DND-41 (cell line): ENCODE measurements around the gene ZNRF2.

Source experiments
- ATAC-seq: fragments of 200-7000 bp; cut with Tn5 transposase; 3 replicates; pipeline ENCODE4 v1.9.1; 2021; ENCODE audit warnings: low read depth; ENCODE audit not compliant: insufficient read depth
- DNase-seq: peaks from one replicate; pipeline ENCODE4 v3.0.0-alpha.2; 2020
- H2AFZ ChIP-seq: 2 replicates; pipeline ENCODE4 v1.6.0; 2012; ENCODE audit warnings: low read depth, low read length
- H3K27ac ChIP-seq: 2 replicates; pipeline ENCODE4 v1.5.1; 2012; ENCODE audit warnings: low read length, inconsistent platforms
- H3K27me3 ChIP-seq: fragments of 200-600 bp; sonication (generic); 2 replicates; pipeline ENCODE4 v1.6.0; 2012; ENCODE audit warnings: low read length, mild to moderate bottlenecking, inconsistent platforms; ENCODE audit not compliant: insufficient read depth, poor library complexity
- H3K36me3 ChIP-seq: 2 replicates; pipeline ENCODE4 v1.5.1; 2012; ENCODE audit warnings: low read length, inconsistent platforms; ENCODE audit not compliant: insufficient read depth
- H3K4me1 ChIP-seq: 2 replicates; pipeline ENCODE4 v1.5.1; 2012; ENCODE audit warnings: mild to moderate bottlenecking, low read length; ENCODE audit not compliant: insufficient read depth
- H3K4me2 ChIP-seq: 2 replicates; pipeline ENCODE4 v1.6.0; 2012; ENCODE audit warnings: mild to moderate bottlenecking, moderate library complexity, low read length, inconsistent platforms; ENCODE audit not compliant: insufficient read depth
- H3K4me3 ChIP-seq, 2 experiments: fragments of 200-600 bp in 1 of 2; shearing (Covaris generic) in 1 of 2; 2 replicates each; pipeline ENCODE4 v1.5.1; 2012 to 2016; ENCODE audit warnings: inconsistent platforms in 2 of 2, low read length in 2 of 2, mild to moderate bottlenecking in 2 of 2, low read depth in 1 of 2, moderate library complexity in 1 of 2
- H3K79me2 ChIP-seq: 2 replicates; pipeline ENCODE4 v1.6.0; 2012; ENCODE audit warnings: low read length, inconsistent platforms; ENCODE audit not compliant: insufficient read depth
- H3K9ac ChIP-seq: 2 replicates; pipeline ENCODE4 v1.6.0; 2012; ENCODE audit warnings: low read depth, mild to moderate bottlenecking, inconsistent platforms, low read length, moderate library complexity
- H3K9me3 ChIP-seq: 2 replicates; pipeline ENCODE4 v1.5.1; 2012; ENCODE audit warnings: low read length, moderate library complexity, mild to moderate bottlenecking, inconsistent platforms; ENCODE audit not compliant: insufficient read depth, severe bottlenecking
- H4K20me1 ChIP-seq: 2 replicates; pipeline ENCODE4 v1.6.0; 2012; ENCODE audit warnings: low read length; ENCODE audit not compliant: insufficient read depth
- CTCF ChIP-seq: IDR thresholded peaks from 2 replicates; pipeline ENCODE4 v1.5.1; 2012; ENCODE audit warnings: borderline replicate concordance, low read length, moderate library complexity, mild to moderate bottlenecking; ENCODE audit not compliant: poor library complexity, severe bottlenecking; ENCODE audit errors: extremely low read depth
- EZH2 ChIP-seq: IDR thresholded peaks from 3 replicates; pipeline ENCODE4 v1.6.1; 2012; ENCODE audit warnings: borderline replicate concordance, low read depth, mild to moderate bottlenecking, moderate library complexity, low read length, inconsistent platforms; ENCODE audit not compliant: severe bottlenecking

The ZNRF2 gene

DNA sequence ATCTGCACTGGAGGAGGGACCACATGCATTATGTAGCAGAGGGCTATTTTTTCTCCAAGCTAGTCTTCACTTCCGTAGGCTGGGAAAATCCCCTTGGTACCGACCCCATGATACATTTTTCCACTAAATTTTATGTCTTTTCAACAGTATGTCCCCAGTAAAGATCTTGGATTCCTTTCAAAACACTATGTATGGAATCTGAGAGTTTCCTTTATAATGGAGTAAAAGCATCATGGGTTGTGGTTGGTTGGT lies 4.8 kb upstream of the ZNRF2 start:
- H4K20me1 ChIP-seq: no peaks in the 10 kb centered on the region
- no peak overlapping the region for H2AFZ ChIP-seq
- no peaks in the 10 kb centered on the region for H3K79me2 ChIP-seq
- no peak for TF ChIP-seq EZH2
- TF ChIP-seq CTCF: no peak
- no peaks in the 10 kb centered on the region for H3K36me3 ChIP-seq
- no peak overlapping the region for H3K9ac ChIP-seq
- H3K4me3 ChIP-seq: no peak overlapping the region
- H3K4me1 ChIP-seq: peaks cover 8% of the 10 kb centered on the region
- H3K4me2 ChIP-seq: no peak overlapping the region
- H3K9me3 ChIP-seq: no peaks in the 10 kb centered on the region
- no peak for ATAC-seq
- no peaks in the 10 kb centered on the region for H3K27me3 ChIP-seq
- DNase-seq: no peak
- H3K27ac ChIP-seq: no peak overlapping the region

GRCh38 chr7:30280631-30281030 lies 3.8 kb upstream of the ZNRF2 start:
- Histone ChIP-seq H3K27me3 (no peaks in the 10 kb centered on the region), H3K9me3 (no peaks in the 10 kb centered on the region), H3K9ac (no peak overlapping the region), H3K36me3 (no peaks in the 10 kb centered on the region; the same call in 1 of the 2 replicates), H3K4me2 (no peak overlapping the region), H2AFZ (no peak overlapping the region), H3K4me1 (peaks cover 8% of the 10 kb centered on the region), H3K79me2 (peaks cover 2% of the 10 kb centered on the region), H4K20me1 (0 out of 2 replicates have a peak, but pooled peaks cover under 1% of the 10 kb centered on the region), H3K4me3 (no peak overlapping the region), H3K27ac (no peak overlapping the region)
- ATAC-seq: no peak
- DNase-seq: no peak
- TF ChIP-seq CTCF (no peak), EZH2 (no peak)

GRCh38 chr7:30281263-30281662 lies 3.1 kb upstream of the ZNRF2 start:
- Histone ChIP-seq H3K4me2 (no peak overlapping the region), H3K9me3 (no peaks in the 10 kb centered on the region), H3K27me3 (no peaks in the 10 kb centered on the region), H3K79me2 (peaks cover 8% of the 10 kb centered on the region), H3K4me1 (peaks cover 11% of the 10 kb centered on the region), H4K20me1 (peaks cover 6% of the 10 kb centered on the region; the same call in 1 of the 2 replicates), H3K36me3 (no peaks in the 10 kb centered on the region; the same call in 1 of the 2 replicates), H3K9ac (no peak overlapping the region), H3K27ac (no peak overlapping the region), H2AFZ (no peak overlapping the region), H3K4me3 (no peak overlapping the region)
- TF ChIP-seq EZH2 (no peak), CTCF (no peak)
- no peak for ATAC-seq
- DNase-seq: no peak

- peaks cover 17% of the 10 kb centered on the region for H3K4me1 ChIP-seq
- no peak overlapping the region for H3K9ac ChIP-seq
- no peaks in the 10 kb centered on the region for H3K27me3 ChIP-seq
- H3K9me3 ChIP-seq: peaks cover 2% of the 10 kb centered on the region
- no peak overlapping the region for H2AFZ ChIP-seq
- TF ChIP-seq EZH2 (no peak), CTCF (no peak)
- H3K4me3 ChIP-seq: no peak overlapping the region
- no peak for ATAC-seq
- H4K20me1 ChIP-seq: peaks cover 11% of the 10 kb centered on the region; the same call in 1 of the 2 replicates
- DNase-seq: no peak
- no peak overlapping the region for H3K4me2 ChIP-seq
- no peak overlapping the region for H3K27ac ChIP-seq
- peaks cover 14% of the 10 kb centered on the region for H3K79me2 ChIP-seq
- no peaks in the 10 kb centered on the region; the same call in 1 of the 2 replicates for H3K36me3 ChIP-seq
Observed at GRCh38 chr7:30281791-30282190, 2.6 kb upstream of the ZNRF2 start.
